Suprapubic skin (tissue), 3 donors: ENCODE results near the gene ATP6V0B.

Experiments used
- CTCF ChIP-seq, 2 donors: fragments of 200-600 bp in 1 of 2; fragments of 450-650 bp in 1 of 2; sonication (generic) in 1 of 2; IDR thresholded peaks; one replicate each; pipeline ENCODE4 v1.5.1; 2016 to 2019; ENCODE audit warnings: antibody characterized with exemption in 2 of 2, mild to moderate bottlenecking in 1 of 2, moderate library complexity in 1 of 2
- EP300 ChIP-seq: sonication (generic); formaldehyde crosslinking; IDR thresholded peaks from one replicate; pipeline ENCODE4 v1.6.1; 2017; ENCODE audit warnings: antibody characterized with exemption
- POLR2A ChIP-seq, 2 donors: fragments of 450-650 bp; IDR thresholded peaks; one replicate each; pipeline ENCODE4 v1.6.1; 2017; ENCODE audit warnings: antibody characterized with exemption in 2 of 2, mild to moderate bottlenecking in 2 of 2, moderate library complexity in 2 of 2

GRCh38 chr1:44024903-44025525 lies 50.3 kb downstream of the ATP6V0B start:
- TF ChIP-seq EP300 = no peak
- no peak for TF ChIP-seq POLR2A (IDR thresholded peaks at IDR 0.05)
- TF ChIP-seq CTCF (IDR thresholded peaks at IDR 0.05) = no peak
